OCI-LY1 (cell line): ENCODE data around the gene KIF2B.

Experiments
- CTCF ChIP-seq: fragments of 200-600 bp; sonication (generic), shearing (Covaris generic); IDR thresholded peaks from 2 replicates; pipeline ENCODE4 v1.5.1; 2017; ENCODE audit warnings: mild to moderate bottlenecking, antibody characterized with exemption, low read length, moderate library complexity, mixed read lengths
- EZH2 ChIP-seq: fragments of 200-600 bp; sonication (generic), shearing (Covaris generic); IDR thresholded peaks from 2 replicates; pipeline ENCODE4 v1.8.0; 2017; ENCODE audit warnings: borderline replicate concordance, mixed run types, mild to moderate bottlenecking, antibody characterized with exemption, low read length, moderate library complexity, mixed read lengths

DNA sequence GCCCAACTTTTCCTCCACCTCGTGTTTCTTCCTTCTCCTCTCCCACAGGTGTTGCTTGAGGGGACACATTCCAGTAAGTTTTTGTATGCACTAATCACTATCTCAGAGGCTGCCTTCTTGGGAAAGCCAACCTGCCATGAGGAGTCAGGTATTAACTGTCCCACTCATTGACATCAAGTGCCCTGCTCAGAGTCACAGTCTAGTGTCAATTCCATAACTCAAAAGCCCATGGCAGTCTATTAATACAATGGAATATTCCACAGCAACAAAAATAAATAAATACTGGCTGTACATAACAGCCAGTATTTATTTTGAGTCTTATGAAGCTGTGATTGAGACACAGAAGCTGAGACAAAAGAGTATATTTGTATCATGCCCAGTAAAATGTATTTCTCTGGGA, 26.1 kb upstream of the KIF2B start:
- no peak for TF ChIP-seq CTCF
- no peak for TF ChIP-seq EZH2
